ENCODE data around the gene PPFIA2.

PPFIA2 gene

DNA sequence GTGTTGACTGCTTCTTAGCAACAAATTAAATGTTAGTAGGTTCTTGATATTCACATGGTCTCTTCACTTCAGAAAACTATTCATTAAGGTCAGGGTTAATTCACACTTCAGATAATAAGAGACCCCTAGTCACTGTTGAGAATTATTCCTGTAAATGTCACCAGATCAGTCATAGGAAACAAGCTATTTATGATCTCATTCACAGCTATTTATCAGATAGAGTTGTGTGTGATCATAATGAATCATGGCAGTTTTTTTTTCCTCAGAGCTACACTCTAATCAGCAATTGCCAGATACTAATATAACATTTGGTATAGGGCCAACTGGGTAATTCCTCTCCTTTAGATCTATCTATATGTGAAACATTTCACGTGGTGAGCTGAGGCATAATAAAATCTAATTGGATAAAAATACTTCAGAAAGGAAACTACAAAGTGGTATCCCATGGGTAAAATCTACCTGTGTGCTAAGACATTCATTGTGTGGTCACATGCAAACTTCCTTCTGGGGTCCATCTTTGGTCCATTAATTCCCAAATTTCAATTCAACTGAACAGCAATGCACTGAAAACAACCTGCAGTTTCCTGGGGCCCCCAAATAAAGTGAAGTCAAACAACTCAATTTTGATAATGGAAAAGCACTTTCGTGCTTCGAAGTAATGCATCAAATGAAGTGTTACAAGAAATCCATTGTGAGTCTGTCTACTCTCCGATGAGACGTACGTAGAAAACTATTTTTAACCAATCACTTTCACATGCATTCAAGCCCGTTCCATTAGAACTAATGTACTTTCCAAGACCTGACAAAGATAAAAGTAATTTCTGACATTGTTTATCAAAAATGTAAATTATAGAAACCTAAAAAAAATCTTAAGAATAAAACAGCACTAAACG is 484.3 kb downstream of the PPFIA2 start:
- TF ChIP-seq, protein P1, sequence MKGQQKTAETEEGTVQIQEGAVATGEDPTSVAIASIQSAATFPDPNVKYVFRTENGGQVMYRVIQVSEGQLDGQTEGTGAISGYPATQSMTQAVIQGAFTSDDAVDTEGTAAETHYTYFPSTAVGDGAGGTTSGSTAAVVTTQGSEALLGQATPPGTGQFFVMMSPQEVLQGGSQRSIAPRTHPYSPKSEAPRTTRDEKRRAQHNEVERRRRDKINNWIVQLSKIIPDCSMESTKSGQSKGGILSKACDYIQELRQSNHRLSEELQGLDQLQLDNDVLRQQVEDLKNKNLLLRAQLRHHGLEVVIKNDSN (IDR thresholded peaks at IDR 0.05) = no peak
- TF ChIP-seq, protein P2, sequence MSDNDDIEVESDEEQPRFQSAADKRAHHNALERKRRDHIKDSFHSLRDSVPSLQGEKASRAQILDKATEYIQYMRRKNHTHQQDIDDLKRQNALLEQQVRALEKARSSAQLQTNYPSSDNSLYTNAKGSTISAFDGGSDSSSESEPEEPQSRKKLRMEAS (IDR thresholded peaks at IDR 0.05) = no peak
- TF ChIP-seq, protein P3, sequence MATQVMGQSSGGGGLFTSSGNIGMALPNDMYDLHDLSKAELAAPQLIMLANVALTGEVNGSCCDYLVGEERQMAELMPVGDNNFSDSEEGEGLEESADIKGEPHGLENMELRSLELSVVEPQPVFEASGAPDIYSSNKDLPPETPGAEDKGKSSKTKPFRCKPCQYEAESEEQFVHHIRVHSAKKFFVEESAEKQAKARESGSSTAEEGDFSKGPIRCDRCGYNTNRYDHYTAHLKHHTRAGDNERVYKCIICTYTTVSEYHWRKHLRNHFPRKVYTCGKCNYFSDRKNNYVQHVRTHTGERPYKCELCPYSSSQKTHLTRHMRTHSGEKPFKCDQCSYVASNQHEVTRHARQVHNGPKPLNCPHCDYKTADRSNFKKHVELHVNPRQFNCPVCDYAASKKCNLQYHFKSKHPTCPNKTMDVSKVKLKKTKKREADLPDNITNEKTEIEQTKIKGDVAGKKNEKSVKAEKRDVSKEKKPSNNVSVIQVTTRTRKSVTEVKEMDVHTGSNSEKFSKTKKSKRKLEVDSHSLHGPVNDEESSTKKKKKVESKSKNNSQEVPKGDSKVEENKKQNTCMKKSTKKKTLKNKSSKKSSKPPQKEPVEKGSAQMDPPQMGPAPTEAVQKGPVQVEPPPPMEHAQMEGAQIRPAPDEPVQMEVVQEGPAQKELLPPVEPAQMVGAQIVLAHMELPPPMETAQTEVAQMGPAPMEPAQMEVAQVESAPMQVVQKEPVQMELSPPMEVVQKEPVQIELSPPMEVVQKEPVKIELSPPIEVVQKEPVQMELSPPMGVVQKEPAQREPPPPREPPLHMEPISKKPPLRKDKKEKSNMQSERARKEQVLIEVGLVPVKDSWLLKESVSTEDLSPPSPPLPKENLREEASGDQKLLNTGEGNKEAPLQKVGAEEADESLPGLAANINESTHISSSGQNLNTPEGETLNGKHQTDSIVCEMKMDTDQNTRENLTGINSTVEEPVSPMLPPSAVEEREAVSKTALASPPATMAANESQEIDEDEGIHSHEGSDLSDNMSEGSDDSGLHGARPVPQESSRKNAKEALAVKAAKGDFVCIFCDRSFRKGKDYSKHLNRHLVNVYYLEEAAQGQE (IDR thresholded peaks at IDR 0.05; ENCODE audit: low read depth) = no peak
- TF ChIP-seq CREB1 (IDR thresholded peaks at IDR 0.05; ENCODE audit: low read depth) (no peak), CEBPB (IDR thresholded peaks at IDR 0.05) (no peak), TEAD4 (IDR thresholded peaks at IDR 0.05) (no peak), EP300 (IDR thresholded peaks at IDR 0.05; ENCODE audit: borderline replicate concordance) (no peak), TAF1 (IDR thresholded peaks at IDR 0.05; ENCODE audit: low read depth) (no peak), FOXM1 (IDR thresholded peaks at IDR 0.05; ENCODE audit: borderline replicate concordance, low read depth) (no peak), RAD21 (IDR thresholded peaks at IDR 0.05; ENCODE audit: low read depth) (no peak), ZBTB7A (IDR thresholded peaks at IDR 0.05; ENCODE audit: low read depth) (no peak), EGR1 (IDR thresholded peaks at IDR 0.05) (no peak), YY1 (IDR thresholded peaks at IDR 0.05; ENCODE audit: low read depth) (no peak), NFIC (IDR thresholded peaks at IDR 0.05) (no peak)

DNA sequence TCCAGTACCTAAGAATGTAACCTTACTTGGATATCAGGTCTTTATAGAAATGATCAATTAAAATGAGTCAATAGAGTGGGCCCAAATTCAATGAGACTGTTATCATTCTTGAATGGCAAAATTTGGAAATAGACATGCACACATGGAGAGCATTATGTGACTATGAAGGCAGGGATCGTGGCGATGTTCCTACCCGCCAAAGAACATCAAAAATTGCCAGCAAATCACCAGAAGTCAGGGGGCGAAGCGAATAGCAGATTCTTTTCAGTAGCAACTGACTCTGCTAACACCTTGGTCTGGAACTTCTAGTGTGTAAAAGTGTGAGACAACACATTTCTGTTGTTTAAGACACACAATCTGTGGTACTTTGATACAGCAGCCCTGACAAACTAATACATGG is 488.8 kb downstream of the PPFIA2 start:
- TF ChIP-seq TAF1 (IDR thresholded peaks at IDR 0.05; ENCODE audit: low read depth) (no peak), TCF12 (IDR thresholded peaks at IDR 0.05; ENCODE audit: low read depth) (no peak), TEAD4 (IDR thresholded peaks at IDR 0.05) (no peak), ZBTB7A (IDR thresholded peaks at IDR 0.05; ENCODE audit: low read depth) (no peak), CREB1 (IDR thresholded peaks at IDR 0.05; ENCODE audit: low read depth) (no peak), NFIC (IDR thresholded peaks at IDR 0.05) (no peak), YY1 (IDR thresholded peaks at IDR 0.05; ENCODE audit: low read depth) (no peak), EP300 (IDR thresholded peaks at IDR 0.05; ENCODE audit: borderline replicate concordance) (no peak), EGR1 (IDR thresholded peaks at IDR 0.05) (no peak)
- TF ChIP-seq, protein P2 (IDR thresholded peaks at IDR 0.05) = no peak
- TF ChIP-seq, protein P3 (IDR thresholded peaks at IDR 0.05; ENCODE audit: low read depth) = no peak

DNA sequence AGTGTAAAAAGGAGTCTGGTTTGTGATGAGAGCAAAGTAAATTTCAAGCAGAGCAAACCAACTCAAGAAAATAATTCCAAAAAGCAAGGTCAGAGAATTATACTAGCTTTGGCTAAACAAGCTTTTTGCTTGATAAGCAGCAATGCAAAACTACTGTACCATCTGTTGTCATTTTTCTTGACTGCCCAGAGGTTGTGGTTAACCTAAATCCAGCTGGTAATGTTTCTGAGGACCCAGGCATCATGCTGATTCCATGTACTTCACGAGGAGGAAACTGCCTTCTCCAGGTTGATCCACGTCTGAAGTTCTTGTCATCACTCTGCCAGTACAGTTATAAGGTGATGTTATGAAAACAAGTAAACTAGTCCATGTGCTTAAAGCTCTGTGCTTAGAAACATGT is 496.1 kb downstream of the PPFIA2 start:
- TF ChIP-seq CEBPB (IDR thresholded peaks at IDR 0.05) (no peak), TAF1 (IDR thresholded peaks at IDR 0.05; ENCODE audit: low read depth) (no peak), TCF12 (IDR thresholded peaks at IDR 0.05; ENCODE audit: low read depth) (no peak), RAD21 (IDR thresholded peaks at IDR 0.05; ENCODE audit: low read depth) (no peak), EGR1 (IDR thresholded peaks at IDR 0.05) (no peak), CREB1 (IDR thresholded peaks at IDR 0.05; ENCODE audit: low read depth) (no peak), NFIC (IDR thresholded peaks at IDR 0.05) (no peak), ZBTB7A (IDR thresholded peaks at IDR 0.05; ENCODE audit: low read depth) (no peak), YY1 (IDR thresholded peaks at IDR 0.05; ENCODE audit: low read depth) (no peak), TEAD4 (IDR thresholded peaks at IDR 0.05) (no peak), FOXM1 (IDR thresholded peaks at IDR 0.05; ENCODE audit: borderline replicate concordance, low read depth) (no peak), EP300 (IDR thresholded peaks at IDR 0.05; ENCODE audit: borderline replicate concordance) (no peak)
- TF ChIP-seq, protein P2 (IDR thresholded peaks at IDR 0.05) = no peak
- TF ChIP-seq, protein P1 (IDR thresholded peaks at IDR 0.05) = no peak
- TF ChIP-seq, protein P3 (IDR thresholded peaks at IDR 0.05; ENCODE audit: low read depth) = no peak
